Hypothalamus (tissue), 51 donors: ENCODE data around the gene SAMM50.
A peak's percentile ranks its signal among the peaks of the same experiment; 100 is the strongest.

Source experiments
- DNase-seq, 51 donors: peaks; one replicate each; lab custom pipeline; 2025; lab: John Stamatoyannopoulos, UW

SAMM50 gene

GRCh38 chr22:43945632-43946383 is 9.4 kb upstream of the SAMM50 start:
- DNase-seq: peak in 26 of 51 donors; percentile 2 to 70 (median 30)

DNA sequence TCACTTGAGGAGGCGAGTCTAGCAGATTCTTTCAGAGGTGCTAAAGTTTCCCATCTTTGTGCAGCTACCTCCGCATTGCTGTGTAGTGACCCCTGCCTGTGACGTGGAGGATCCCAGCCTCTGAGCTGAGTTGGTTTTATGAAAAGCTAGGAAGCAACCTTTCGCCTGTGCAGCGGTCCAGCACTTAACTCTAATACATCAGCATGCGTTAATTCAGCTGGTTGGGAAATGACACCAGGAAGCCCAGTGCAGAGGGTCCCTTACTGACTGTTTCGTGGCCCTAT is 8.9 kb upstream of the SAMM50 start:
- DNase-seq: peak in 1 of 51 donors; percentile 46

DNA sequence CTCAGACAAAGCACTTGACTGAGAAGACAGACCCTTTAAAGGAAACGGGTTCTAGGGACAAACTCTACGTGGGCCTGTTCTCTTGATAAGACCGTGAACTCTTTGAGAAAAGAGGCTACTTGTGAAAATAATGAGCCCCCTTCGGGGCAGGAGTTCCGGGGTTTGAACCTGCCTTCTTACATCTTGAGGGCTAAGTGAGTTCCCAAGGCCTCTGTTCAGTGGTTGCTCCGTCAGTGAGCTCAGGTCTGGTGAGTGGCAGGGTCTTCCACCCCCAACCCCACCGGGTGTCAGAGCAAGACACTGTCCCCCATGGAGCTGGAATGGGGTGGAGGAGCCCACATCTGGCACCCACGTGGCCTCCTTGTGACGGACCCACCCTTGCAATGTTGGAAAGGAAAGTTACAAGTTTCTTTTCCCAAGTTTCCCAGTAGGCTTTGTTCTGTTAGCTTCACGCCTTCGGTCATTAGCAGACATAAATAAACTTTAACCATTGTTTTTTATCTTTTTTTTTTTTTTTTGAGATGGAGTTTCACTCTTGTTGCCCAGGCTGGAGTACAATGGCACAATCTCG is 6.3 kb upstream of the SAMM50 start:
- no peak for DNase-seq

DNA sequence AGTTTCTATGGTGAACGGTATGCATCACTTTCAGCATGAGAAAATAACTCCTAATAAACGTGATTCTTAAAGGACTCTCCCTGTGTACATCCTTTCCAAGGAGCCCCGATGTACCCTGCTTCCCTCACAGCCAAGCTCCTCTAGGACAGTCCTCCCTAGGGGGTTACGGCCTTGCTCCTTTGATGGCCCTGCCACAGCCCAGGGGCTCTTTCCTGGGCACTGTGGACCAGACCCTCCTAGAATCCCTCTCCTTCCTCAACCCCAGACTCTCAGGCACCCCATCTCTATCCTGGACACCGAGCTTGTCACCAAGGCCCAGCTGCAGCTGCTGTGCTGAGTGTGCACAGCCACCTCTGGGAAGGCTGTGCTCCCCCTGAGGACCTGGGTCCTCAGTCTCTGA is 3.9 kb upstream of the SAMM50 start:
- DNase-seq: no peak

GRCh38 chr22:43951966-43952365 is 3.3 kb upstream of the SAMM50 start:
- DNase-seq: no peak

- no peak for DNase-seq
Measured at GRCh38 chr22:43953988-43954785, 1.1 kb upstream of the SAMM50 start.

GRCh38 chr22:43955883-43956782 is 891 bp downstream of the SAMM50 start:
- no peak for DNase-seq

DNA sequence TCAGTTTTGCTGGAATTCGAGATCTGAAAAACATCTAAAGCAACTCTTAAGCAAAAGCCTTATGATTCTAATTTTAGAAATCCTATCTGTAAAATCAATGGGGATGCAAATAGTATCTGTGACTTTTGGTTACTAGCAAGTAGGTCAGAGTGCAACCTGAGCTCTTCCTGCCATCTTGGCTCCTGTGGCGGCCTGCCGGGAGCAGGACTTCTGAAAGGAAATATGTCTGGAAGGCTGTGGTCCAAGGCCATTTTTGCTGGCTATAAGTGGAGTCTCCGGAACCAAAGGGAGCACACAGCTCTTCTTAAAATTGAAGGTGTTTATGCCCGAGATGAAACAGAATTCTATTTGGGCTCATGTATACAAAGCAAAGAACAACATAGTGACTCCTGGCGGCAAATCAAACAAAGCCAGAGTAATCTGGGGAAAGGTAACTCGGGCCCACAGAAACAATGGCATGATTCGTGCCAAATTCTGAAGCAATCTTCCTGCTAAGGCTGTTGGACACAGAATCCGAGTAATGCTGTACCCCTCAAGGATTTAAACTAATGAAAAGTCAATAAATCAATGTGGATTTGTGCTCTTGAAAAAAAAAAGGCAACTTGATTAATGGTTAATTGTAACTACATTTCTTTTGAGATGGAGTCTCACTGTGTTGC is 1.7 kb downstream of the SAMM50 start:
- DNase-seq: no peak

DNA sequence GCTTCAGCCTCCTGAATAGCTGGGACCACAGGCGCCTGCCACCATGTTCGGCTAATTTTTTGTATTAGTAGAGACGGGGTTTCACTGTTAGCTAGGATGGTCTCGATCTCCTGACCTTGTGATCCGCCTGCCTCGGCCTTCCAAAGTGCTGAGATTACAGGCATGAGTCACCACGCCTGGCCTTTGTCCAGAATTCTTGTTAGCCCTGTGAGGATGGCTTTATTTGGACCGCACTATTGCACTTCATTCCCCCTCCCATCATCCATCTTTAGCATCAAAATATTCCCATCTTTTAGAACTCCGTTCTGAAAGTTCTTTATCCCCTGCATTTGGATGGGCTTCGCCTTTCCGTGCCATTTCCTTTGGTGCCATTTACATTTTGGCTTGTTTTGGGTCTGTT is 2.6 kb downstream of the SAMM50 start:
- no peak for DNase-seq

- DNase-seq: no peak
Measured at GRCh38 chr22:43964314-43964857, 9.1 kb downstream of the SAMM50 start.

DNA sequence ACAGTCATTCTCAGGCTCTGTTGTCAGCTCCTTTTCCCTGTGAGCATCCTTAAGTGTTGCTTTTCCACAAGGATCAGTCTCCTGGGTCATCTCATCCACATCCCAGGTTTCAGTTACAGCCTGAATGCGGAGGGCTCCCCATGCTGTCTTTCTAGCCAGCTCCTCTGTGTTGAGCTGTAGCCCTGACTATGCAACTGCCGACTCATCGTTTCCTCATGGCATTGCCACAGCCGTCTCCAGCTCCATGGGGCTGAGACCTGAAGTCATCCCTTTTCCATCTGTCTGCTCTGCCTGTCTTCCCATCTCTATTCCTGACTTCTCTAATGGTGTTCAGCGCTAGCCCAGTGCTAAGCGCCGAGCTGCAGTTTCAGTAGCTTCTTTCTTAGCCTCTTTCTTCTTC is 11.8 kb downstream of the SAMM50 start:
- no peak for DNase-seq

- DNase-seq: no peak
Measured at GRCh38 chr22:43968614-43969013, 13.4 kb downstream of the SAMM50 start.

- no peak for DNase-seq
Measured at GRCh38 chr22:43969021-43969878, 14.0 kb downstream of the SAMM50 start.

DNA sequence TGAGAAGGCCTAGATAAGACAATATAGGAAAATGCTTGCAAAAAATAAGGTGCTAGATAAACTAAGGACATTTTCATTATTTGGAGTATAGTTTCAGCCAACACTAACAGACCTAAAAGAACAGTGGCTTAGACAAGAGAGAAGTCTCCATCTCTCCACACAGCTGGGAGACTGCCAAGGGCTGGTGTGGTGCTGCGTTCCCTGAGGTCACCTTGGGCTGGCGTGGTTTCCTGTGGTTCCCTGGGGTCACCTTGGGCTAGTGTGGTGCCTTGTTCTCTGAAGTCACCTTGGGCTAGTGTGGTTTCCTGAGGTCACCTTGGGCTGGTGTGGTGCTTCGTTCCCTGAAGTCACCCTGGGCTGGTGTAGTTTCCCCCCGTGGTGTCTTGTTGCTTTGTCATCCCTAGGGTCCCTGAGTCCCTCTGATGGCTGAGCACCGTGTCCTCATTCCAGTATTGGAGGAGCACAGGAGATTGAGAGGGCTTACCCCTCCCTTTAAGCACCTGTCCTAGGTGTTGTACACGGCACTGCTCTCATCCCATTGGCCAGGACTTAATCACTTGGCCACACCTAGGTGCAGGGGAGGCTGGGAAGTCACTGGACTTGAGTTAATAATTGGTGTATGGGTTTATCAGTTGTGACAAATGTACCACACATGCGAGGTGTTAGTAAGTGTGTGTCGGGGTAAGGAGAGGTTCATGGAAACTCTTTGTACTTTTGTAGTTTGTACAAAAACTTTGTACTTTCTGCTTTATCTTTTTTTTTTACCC is 14.9 kb downstream of the SAMM50 start:
- DNase-seq: no peak

- no peak for DNase-seq
Measured at GRCh38 chr22:43971112-43971511, 15.9 kb downstream of the SAMM50 start.

DNA sequence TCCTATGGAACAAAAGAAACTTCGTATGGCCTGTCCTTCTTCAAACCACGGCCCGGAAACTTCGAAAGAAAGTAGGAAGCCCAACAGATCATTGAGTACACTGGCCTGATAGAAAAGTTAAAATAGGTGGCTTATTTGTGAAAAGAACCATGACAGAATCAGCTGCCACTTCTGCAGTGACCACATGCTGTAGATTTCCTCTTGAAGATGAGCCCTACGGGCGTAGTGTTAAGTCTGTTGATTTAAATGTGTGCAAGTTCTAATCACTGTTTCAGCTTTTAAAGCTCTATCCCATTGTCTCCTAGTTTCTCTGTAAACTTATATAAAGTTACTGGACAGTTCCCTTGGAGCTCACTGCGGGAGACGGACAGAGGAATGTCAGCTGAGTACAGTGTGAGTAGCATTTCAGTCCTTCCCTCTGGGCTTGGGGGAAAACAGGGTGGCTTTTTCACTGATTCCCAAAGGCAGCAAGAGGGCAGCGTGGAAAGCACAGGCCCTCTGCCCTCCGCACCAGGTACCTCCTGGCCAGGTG is 17.8 kb downstream of the SAMM50 start:
- DNase-seq: no peak

DNA sequence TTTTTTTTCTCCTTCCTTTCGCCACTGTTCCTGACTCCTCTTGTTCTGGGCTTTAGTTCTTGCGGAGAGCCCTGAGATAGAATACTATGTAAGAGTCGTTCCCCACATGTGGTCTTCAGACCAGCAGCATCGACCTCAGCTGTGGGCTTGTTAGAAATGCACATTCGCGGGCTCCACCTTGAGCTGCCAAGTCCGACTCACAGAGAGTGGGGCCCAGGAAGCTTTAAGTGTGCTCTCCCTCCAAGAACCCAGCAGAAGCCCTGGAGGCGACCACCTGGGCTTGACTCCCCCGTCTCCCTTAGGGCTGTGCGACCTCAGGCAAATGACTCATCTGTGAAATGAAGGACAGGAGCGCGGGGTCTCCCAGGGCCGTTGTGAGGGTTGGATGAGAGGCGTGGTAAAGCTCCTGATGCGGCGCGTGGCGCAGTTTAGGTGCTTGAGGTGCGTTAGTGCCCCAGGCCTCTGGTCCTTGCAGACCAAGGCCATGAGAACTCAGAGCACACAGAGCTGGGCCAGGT is 18.8 kb downstream of the SAMM50 start:
- DNase-seq: no peak

- DNase-seq: no peak
Measured at GRCh38 chr22:43975041-43975440, 19.8 kb downstream of the SAMM50 start.
